ENCODE data around the gene NEK3.

The NEK3 gene

DNA sequence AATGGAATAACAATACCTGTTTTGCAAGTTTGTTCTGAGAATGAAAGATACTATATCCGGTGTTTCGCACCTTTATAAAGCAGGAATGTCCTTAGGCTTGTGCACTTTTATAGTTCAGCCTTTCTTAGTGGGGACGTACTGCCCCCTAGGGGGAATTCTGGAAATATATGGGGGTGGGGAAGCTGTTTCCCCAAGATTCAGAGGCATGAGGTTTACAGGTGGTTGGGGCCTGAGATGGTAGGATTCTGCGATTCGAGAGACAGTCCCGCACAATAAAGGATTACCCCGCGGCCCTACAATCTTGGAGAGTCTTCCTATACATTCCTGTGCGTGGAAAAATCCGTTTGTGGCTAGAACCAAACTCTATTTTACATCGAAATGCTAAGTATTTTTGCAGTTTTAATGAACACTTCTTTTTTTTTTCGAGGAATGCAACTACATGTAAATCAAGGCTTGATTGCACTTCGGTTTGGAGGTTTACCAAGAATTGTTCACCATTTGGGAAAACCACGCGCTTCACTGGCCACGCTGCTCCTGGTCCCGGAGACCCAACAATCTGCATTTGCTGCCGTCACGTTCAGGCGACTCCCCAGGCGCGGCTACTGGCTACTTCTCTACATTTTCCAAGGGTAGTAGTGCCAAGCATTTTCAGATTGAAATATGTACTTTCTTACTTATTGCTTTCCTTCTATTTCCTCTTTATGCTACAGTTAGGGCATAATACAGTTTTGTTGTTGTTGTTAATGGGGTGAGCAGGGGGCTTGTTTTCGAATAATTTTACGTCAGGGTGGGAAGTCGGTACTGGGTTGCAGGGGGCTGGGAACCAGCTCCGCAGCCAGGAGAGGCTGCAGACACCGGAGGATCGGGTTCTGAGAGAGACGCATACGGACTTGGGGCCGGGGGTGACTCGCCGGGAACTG lies 31.4 kb downstream of the NEK3 start:
- Histone ChIP-seq H3K36me3 (peaks cover 5% of the 10 kb centered on the region), H3K4me3 (ENCODE audit: low read depth in 1 of 2, low read length in 1 of 2) (peak overlapping the region; percentile 50 to 75), H3K4me1 (ENCODE audit: control insufficient read depth in 1 of 2, insufficient read depth in 1 of 2, low read depth in 1 of 2, low read length in 1 of 2) (peaks cover 16 to 21% of the 10 kb centered on the region in 2 experiments), H3K9me3 (no peaks in the 10 kb centered on the region), H3K27me3 (peaks cover 28% of the 10 kb centered on the region), H3K27ac (no peak overlapping the region)
- TF ChIP-seq, protein P1, sequence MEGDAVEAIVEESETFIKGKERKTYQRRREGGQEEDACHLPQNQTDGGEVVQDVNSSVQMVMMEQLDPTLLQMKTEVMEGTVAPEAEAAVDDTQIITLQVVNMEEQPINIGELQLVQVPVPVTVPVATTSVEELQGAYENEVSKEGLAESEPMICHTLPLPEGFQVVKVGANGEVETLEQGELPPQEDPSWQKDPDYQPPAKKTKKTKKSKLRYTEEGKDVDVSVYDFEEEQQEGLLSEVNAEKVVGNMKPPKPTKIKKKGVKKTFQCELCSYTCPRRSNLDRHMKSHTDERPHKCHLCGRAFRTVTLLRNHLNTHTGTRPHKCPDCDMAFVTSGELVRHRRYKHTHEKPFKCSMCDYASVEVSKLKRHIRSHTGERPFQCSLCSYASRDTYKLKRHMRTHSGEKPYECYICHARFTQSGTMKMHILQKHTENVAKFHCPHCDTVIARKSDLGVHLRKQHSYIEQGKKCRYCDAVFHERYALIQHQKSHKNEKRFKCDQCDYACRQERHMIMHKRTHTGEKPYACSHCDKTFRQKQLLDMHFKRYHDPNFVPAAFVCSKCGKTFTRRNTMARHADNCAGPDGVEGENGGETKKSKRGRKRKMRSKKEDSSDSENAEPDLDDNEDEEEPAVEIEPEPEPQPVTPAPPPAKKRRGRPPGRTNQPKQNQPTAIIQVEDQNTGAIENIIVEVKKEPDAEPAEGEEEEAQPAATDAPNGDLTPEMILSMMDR (IDR thresholded peaks at IDR 0.05), result peak; percentile 60

DNA sequence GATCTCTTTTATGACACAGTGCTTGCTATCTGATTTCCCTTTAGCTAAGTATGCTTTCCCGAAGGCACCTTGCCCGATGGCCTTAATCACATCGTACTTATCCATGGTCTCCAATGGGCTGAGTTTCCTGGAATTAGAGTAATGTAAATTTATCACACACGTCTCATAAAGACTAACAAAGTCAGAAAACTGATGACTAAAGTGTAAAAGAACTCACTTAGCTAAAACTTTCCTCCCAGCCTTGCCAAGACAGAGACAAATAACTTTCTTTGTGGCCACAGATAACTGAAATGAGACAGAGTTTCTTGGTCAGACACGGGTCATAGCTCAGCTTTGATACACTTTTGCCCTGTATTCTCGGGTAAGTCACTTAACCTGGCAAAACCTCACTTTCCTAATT lies 32.0 kb downstream of the NEK3 start:
- no peak overlapping the region for H3K27ac ChIP-seq
- no peak overlapping the region for H3K4me3 ChIP-seq (ENCODE audit: low read depth in 1 of 2, low read length in 1 of 2)
- TF ChIP-seq, protein P1 (IDR thresholded peaks at IDR 0.05), result no peak
- H3K9me3 ChIP-seq, result no peaks in the 10 kb centered on the region
- H3K27me3 ChIP-seq, result peaks cover 28% of the 10 kb centered on the region
- H3K4me1 ChIP-seq (ENCODE audit: control insufficient read depth in 1 of 2, insufficient read depth in 1 of 2, low read depth in 1 of 2, low read length in 1 of 2), result peaks cover 16 to 21% of the 10 kb centered on the region in 2 experiments
- no peaks in the 10 kb centered on the region for H3K36me3 ChIP-seq

DNA sequence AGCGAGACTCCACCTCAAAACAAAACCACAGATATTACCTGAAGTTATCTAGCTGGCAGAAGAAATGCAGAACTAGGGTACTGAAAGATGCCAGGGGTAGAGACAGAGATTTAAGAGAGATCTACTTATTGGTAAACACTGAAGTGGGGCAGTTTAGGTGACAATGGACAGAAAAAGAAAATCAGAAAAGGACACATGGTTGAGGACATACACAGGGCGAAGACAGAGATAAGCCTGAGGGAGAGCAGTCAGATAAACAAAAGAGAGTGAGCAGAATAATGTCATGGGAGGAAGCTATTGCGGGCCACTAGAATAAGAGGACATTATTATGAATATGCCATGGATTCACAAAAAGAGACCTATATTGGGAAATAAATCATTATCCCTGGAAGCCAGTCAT lies 33.9 kb downstream of the NEK3 start:
- no peak overlapping the region for H3K4me3 ChIP-seq (ENCODE audit: low read depth in 1 of 2, low read length in 1 of 2)
- H3K36me3 ChIP-seq, result no peaks in the 10 kb centered on the region
- H3K27ac ChIP-seq, result no peak overlapping the region
- TF ChIP-seq, protein P1 (IDR thresholded peaks at IDR 0.05), result no peak
- H3K9me3 ChIP-seq, result no peaks in the 10 kb centered on the region
- H3K27me3 ChIP-seq, result peaks cover 28% of the 10 kb centered on the region
- H3K4me1 ChIP-seq (ENCODE audit: control insufficient read depth in 1 of 2, insufficient read depth in 1 of 2, low read depth in 1 of 2, low read length in 1 of 2), result peaks cover 16 to 21% of the 10 kb centered on the region in 2 experiments

DNA sequence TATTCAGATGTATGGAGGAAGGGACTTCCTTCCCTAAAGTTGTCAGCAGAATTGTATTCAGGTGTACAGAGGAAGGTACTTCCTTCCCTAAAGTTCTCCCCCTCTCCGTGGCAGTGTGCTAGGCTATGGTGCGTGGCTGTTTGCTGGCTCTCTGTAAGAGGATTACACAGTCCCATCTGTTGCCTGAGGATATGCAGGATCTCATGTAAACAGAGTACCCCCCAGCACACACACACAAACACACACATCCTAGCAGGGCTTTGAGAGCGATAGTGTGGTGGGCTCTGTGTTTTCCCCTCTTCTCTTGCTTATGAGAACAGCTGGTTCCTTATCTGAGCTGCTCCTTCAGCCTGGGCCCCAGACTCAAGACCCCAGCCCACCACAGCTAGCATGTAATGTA lies 40.8 kb downstream of the NEK3 start:
- Histone ChIP-seq H3K4me3 (ENCODE audit: low read depth in 1 of 2, low read length in 1 of 2) (no peak overlapping the region), H3K27ac (no peak overlapping the region), H3K9me3 (no peaks in the 10 kb centered on the region), H3K36me3 (no peaks in the 10 kb centered on the region), H3K4me1 (ENCODE audit: control insufficient read depth in 1 of 2, insufficient read depth in 1 of 2, low read depth in 1 of 2, low read length in 1 of 2) (no peaks in the 10 kb centered on the region), H3K27me3 (peaks cover 1% of the 10 kb centered on the region)
- TF ChIP-seq, protein P1 (IDR thresholded peaks at IDR 0.05), result no peak

DNA sequence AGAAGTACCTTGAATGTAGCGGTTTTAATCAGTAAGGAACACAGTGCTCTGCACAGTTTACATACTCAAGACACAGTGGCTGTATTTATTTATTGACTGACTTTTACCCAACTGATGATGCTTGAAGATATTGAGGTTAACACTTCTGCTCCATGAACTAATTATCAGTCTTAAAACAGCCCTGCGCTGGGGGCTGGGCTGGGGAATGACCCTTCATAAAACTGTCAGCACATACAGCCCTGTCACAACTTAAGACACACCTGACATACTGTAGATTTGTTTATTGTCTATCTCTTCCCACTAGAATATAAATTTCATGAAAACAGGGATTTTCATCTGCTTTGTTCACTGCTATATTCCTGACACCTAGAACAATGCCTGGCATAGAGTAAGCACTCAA lies 41.3 kb downstream of the NEK3 start:
- no peak overlapping the region for H3K4me3 ChIP-seq (ENCODE audit: low read depth in 1 of 2, low read length in 1 of 2)

More for the DNA sequence above, 41.3 kb downstream of the NEK3 start:
- TF ChIP-seq, protein P1 (IDR thresholded peaks at IDR 0.05), result no peak
- H3K4me1 ChIP-seq (ENCODE audit: control insufficient read depth in 1 of 2, insufficient read depth in 1 of 2, low read depth in 1 of 2, low read length in 1 of 2), result no peaks in the 10 kb centered on the region
- H3K9me3 ChIP-seq, result no peaks in the 10 kb centered on the region
- no peaks in the 10 kb centered on the region for H3K27me3 ChIP-seq
- H3K36me3 ChIP-seq, result no peaks in the 10 kb centered on the region
- no peak overlapping the region for H3K27ac ChIP-seq
